ENCODE results near the gene SLC38A1.

DNA sequence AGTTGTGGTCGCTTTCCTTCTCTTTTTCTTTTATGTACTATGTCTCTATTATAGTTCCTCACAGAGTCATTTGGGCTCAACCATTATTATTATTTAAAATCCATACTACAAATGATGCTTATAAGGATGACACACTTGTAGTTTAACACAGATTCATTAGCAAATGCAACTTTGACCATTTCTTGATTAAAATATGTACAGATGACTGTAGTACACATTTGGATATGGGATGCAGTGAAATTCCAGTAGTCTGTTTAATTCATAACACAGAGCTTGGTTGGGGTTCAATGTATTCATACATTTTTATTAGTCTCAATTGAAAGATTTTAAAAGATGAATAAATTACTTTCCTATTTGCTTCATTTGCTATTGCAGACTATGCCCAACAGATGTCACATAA, 30.0 kb downstream of the SLC38A1 start:
- TF ChIP-seq, protein P1, sequence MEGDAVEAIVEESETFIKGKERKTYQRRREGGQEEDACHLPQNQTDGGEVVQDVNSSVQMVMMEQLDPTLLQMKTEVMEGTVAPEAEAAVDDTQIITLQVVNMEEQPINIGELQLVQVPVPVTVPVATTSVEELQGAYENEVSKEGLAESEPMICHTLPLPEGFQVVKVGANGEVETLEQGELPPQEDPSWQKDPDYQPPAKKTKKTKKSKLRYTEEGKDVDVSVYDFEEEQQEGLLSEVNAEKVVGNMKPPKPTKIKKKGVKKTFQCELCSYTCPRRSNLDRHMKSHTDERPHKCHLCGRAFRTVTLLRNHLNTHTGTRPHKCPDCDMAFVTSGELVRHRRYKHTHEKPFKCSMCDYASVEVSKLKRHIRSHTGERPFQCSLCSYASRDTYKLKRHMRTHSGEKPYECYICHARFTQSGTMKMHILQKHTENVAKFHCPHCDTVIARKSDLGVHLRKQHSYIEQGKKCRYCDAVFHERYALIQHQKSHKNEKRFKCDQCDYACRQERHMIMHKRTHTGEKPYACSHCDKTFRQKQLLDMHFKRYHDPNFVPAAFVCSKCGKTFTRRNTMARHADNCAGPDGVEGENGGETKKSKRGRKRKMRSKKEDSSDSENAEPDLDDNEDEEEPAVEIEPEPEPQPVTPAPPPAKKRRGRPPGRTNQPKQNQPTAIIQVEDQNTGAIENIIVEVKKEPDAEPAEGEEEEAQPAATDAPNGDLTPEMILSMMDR (IDR thresholded peaks at IDR 0.05) = no peak
- TF ChIP-seq POLR2A (IDR thresholded peaks at IDR 0.05) = no peak
- TF ChIP-seq POLR2AphosphoS5 (IDR thresholded peaks at IDR 0.05) = no peak
